CD4-positive, alpha-beta T cell (primary cell): ENCODE results near the gene RUNX1. TPM values are rescaled to one million over a fixed set of nuclear protein-coding genes. Genes with fewer than 3 reads are reported as not detected.
A peak's percentile ranks its signal among the peaks of the same experiment; 100 is the strongest.

Experiments used
- ATAC-seq: fragments of 200-7000 bp; cut with Tn5 transposase; one replicate; pipeline ENCODE4 v1.10.0; 2022; ENCODE audit warnings: mild to moderate bottlenecking; ENCODE audit not compliant: poor library complexity
- CTCF ChIA-PET: fragments of 350-600 bp; sonication (Branson Sonifier 250); formaldehyde crosslinking; loops from one replicate; lab custom pipeline; 2021; ENCODE audit warnings: antibody characterized with exemption, inconsistent platforms; lab: Charles Lee
- POLR2A ChIA-PET: fragments of 350-600 bp; sonication (Branson Sonifier 250); formaldehyde crosslinking; loops from one replicate; lab custom pipeline; 2021; ENCODE audit warnings: antibody characterized with exemption, inconsistent platforms; lab: Charles Lee
- DNase-seq, 14 experiments: peaks; one replicate each; pipeline ENCODE4 v3.0.0-alpha.2; 2013 to 2020; ENCODE audit warnings: mixed read lengths in 2 of 14
- H3K27ac ChIP-seq, 2 donors: one replicate each; pipeline versions ENCODE4 v1.5.1 to v1.7.0; 2013; ENCODE audit warnings: low read length in 2 of 2, low read depth in 1 of 2, mild to moderate bottlenecking in 1 of 2
- H3K27me3 ChIP-seq, 2 experiments: 1 replicate in 1 of 2; 2 replicates in 1 of 2; pipeline versions ENCODE4 v1.6.1 to v1.7.0; 2013; ENCODE audit warnings: low read length in 2 of 2, control low read depth in 1 of 2, mild to moderate bottlenecking in 1 of 2, moderate library complexity in 1 of 2; ENCODE audit not compliant: insufficient read depth in 2 of 2, control insufficient read depth in 1 of 2
- H3K36me3 ChIP-seq: one replicate; pipeline ENCODE4 v1.6.1; 2013; ENCODE audit warnings: low read length, control low read depth; ENCODE audit not compliant: insufficient read depth
- H3K4me1 ChIP-seq: one replicate; pipeline ENCODE4 v1.6.1; 2013; ENCODE audit warnings: low read length, control low read depth; ENCODE audit not compliant: insufficient read depth
- H3K4me3 ChIP-seq: one replicate; pipeline ENCODE4 v1.5.1; 2013; ENCODE audit warnings: mild to moderate bottlenecking, low read length, moderate library complexity
- H3K9me3 ChIP-seq, 2 experiments: 1 replicate in 1 of 2; 2 replicates in 1 of 2; pipeline versions ENCODE4 v1.6.1 to v1.7.0; 2013; ENCODE audit warnings: low read length in 2 of 2, mild to moderate bottlenecking in 2 of 2, control low read depth in 1 of 2, moderate library complexity in 1 of 2; ENCODE audit not compliant: control insufficient read depth in 1 of 2, insufficient read depth in 1 of 2
- H3K27ac Mint-ChIP-seq: one replicate; pipeline ENCODE4 v1.8.0; 2020; ENCODE audit warnings: mixed read lengths
- H3K27me3 Mint-ChIP-seq: one replicate; pipeline ENCODE4 v1.8.0; 2021; ENCODE audit warnings: mixed read lengths
- H3K36me3 Mint-ChIP-seq: one replicate; pipeline ENCODE4 v1.8.0; 2021; ENCODE audit warnings: low read depth, mixed read lengths
- H3K4me1 Mint-ChIP-seq: one replicate; pipeline ENCODE4 v1.8.0; 2021; ENCODE audit warnings: low read depth, mixed read lengths
- H3K4me3 Mint-ChIP-seq: one replicate; pipeline ENCODE4 v1.8.0; 2020; ENCODE audit warnings: mild to moderate bottlenecking, mixed read lengths
- H3K9me3 Mint-ChIP-seq: one replicate; pipeline ENCODE4 v1.8.0; 2020; ENCODE audit warnings: mixed read lengths
- intact Hi-C, 2 experiments: fragments of 100-400 bp; cut with DNase I in 1 of 2; cut with micrococcal nuclease in 1 of 2; formaldehyde crosslinking; loops; one replicate each; pipeline versions ENCODE4 v1.15.1 to v1.9.0; 2023 to 2025; cut with DNase I, micrococcal nuclease
- total RNA-seq, 174 experiments: library from RNA in 2 of 174; stranded (reverse) in 2 of 174; gene quantifications; one replicate each; pipeline ENCODE4 v1.2.3 and lab custom pipeline; 2021 to 2026
- TF ChIP-seq, protein P1 (sequence below): fragments of 200-600 bp; IDR thresholded peaks from one replicate; pipeline ENCODE4 v1.8.0; 2022; ENCODE audit warnings: antibody characterized with exemption, mild to moderate bottlenecking

RUNX1 gene
- total RNA-seq, 2 experiments from 2014 or later = 71.7 to 74.3 TPM

DNA sequence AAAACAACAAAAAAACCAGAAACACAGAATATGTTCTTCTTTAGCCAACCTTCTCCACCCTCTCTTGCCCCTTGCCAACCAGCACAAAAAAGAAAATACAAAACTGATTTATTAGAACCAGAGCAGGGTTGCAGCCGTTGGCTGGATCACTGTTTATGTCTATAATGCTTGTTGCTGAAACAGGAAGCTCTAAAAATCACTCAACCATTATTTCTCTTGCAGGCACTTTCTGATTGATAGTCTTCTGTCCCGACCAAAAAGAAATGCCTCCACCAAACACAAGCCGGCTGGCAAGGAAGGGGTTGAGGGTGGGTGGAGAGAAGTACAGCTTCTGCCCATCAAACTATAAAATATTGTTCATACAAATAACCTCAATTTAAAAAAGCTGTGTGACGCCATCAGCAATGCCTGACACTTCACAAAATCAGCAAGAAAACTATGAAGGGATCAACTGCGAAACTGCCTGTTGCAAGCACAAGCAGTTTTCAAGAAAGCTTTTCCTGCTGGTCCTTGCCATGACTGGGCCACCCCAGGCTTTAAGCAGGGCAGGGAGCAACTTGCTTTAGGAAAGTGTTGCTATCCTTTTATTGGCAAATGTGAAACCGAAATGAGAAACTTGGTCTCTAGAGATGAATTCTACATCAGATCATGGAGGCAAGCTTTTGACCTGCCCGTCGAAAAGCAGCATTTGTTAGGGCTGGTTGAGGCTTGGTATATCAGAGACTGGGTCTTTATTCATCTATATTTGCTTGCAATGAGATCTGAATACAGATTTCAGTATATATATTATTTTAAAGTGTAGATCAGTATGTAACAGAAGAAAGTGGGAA is 174.2 kb downstream of the RUNX1 start:
- H3K36me3 ChIP-seq = peaks cover 81% of the 10 kb centered on the region
- no peak overlapping the region for H3K4me3 ChIP-seq

DNA sequence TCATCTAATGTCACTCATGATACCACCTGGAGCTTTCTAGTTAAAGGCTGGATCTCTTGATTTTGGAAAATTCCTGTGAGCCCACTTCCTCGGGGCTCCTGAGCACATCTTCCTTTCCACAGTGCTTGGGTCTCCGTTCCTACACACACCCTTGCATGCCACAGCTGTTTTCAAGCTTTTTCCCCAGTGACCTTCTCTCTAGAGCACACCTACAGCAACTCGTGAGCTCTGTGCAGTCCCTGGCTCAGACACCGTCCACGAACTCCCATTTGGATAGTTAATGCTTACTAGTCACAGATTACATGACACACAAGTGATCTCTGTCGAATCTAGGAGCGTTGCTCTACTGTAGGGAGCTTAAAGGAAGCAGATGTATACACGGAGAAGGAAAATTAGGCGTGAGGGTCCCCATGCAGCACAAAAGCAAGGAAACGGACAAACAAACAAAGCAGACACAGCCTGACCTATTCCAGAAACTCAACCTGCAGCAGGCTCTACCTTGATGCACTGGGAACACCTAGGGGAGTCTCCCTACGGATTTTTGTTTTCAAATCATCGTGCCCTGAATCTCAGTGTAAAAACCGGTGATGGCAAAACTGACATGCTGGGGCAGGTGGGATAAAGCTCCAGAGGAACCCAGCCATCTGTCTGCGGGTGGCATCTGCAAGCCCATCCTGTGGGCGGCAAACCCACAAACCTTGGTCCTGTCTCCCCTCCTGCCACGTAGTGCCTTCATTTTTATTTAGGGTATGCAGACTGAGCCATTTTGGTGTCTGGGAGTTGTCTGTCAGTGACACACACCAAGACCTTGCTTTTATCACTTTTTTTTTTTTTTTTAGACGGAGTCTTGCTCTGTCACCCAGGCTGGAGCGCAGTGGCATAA is 177.8 kb downstream of the RUNX1 start:
- DNase-seq (no peak), ATAC-seq (no peak)
- H3K4me1 Mint-ChIP-seq = peaks cover 54% of the 10 kb centered on the region
- H3K9me3 Mint-ChIP-seq = no peaks in the 10 kb centered on the region
- peak overlapping the region; percentile 32 for H3K27ac Mint-ChIP-seq
- POLR2A ChIA-PET = interaction anchor here (1.2 kb wide), 1 partner anchor 48 kb away, joined by 3 read pairs; no protein-coding TSS in a partner anchor
- TF ChIP-seq, protein P1, sequence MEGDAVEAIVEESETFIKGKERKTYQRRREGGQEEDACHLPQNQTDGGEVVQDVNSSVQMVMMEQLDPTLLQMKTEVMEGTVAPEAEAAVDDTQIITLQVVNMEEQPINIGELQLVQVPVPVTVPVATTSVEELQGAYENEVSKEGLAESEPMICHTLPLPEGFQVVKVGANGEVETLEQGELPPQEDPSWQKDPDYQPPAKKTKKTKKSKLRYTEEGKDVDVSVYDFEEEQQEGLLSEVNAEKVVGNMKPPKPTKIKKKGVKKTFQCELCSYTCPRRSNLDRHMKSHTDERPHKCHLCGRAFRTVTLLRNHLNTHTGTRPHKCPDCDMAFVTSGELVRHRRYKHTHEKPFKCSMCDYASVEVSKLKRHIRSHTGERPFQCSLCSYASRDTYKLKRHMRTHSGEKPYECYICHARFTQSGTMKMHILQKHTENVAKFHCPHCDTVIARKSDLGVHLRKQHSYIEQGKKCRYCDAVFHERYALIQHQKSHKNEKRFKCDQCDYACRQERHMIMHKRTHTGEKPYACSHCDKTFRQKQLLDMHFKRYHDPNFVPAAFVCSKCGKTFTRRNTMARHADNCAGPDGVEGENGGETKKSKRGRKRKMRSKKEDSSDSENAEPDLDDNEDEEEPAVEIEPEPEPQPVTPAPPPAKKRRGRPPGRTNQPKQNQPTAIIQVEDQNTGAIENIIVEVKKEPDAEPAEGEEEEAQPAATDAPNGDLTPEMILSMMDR = no peak
- peaks cover 77% of the 10 kb centered on the region for H3K36me3 ChIP-seq
- no peaks in the 10 kb centered on the region for H3K27me3 ChIP-seq
- no peak overlapping the region for H3K27ac ChIP-seq
- no peaks in the 10 kb centered on the region for H3K9me3 ChIP-seq
- peaks cover 83% of the 10 kb centered on the region for H3K36me3 Mint-ChIP-seq
- intact Hi-C loops = no loop called here
- H3K4me3 ChIP-seq = no peak overlapping the region
- CTCF ChIA-PET = no interaction called here
- H3K27me3 Mint-ChIP-seq = no peaks in the 10 kb centered on the region
- peaks cover 14% of the 10 kb centered on the region for H3K4me1 ChIP-seq
- no peak overlapping the region for H3K4me3 Mint-ChIP-seq

More for the DNA sequence above, 174.2 kb downstream of the RUNX1 start:
- H3K4me3 Mint-ChIP-seq = no peak overlapping the region
- H3K27me3 Mint-ChIP-seq = no peaks in the 10 kb centered on the region
- ATAC-seq = no peak
- no peaks in the 10 kb centered on the region for H3K9me3 ChIP-seq
- ChIA-PET POLR2A (interaction anchor here (0.8 to 1.5 kb wide), 2 partner anchors 9 to 13 kb away, joined by 3 to 5 read pairs; no protein-coding TSS in a partner anchor), CTCF (no interaction called here)
- H3K4me1 Mint-ChIP-seq = peaks cover 30% of the 10 kb centered on the region
- peak overlapping the region; percentile 19 for H3K27ac Mint-ChIP-seq
- DNase-seq = no peak
- no peaks in the 10 kb centered on the region for H3K27me3 ChIP-seq
- intact Hi-C loops = no loop called here
- no peaks in the 10 kb centered on the region for H3K9me3 Mint-ChIP-seq
- H3K4me1 ChIP-seq = peaks cover 5% of the 10 kb centered on the region
- H3K36me3 Mint-ChIP-seq = peaks cover 82% of the 10 kb centered on the region
- H3K27ac ChIP-seq = no peak overlapping the region
- TF ChIP-seq, protein P1 = no peak

DNA sequence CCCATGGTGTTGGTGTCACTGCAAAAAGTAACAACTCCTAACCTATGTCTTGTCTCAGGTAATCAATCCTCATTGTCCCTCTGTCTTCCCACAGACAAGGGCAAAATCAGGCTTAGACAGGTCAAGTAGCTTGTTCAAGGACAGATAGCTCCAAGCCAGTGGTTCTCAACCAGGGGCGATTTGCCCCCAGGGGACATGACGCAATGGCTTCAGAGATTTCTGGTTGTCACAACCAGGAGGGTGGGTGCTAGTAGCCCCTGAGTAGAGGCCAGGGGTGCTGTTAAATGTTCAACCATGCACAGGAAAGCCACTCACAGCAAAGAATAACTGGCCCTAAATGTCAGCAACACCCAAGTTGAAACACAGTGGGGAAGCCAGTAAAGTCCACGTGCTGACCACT is 178.9 kb downstream of the RUNX1 start:
- H3K36me3 ChIP-seq = peaks cover 74% of the 10 kb centered on the region
- ATAC-seq (no peak), DNase-seq (no peak)
- ChIA-PET POLR2A (interaction anchor here (1.2 kb wide), 1 partner anchor 47 kb away, joined by 3 read pairs; no protein-coding TSS in a partner anchor), CTCF (no interaction called here)
- H3K9me3 ChIP-seq = no peaks in the 10 kb centered on the region
- no peaks in the 10 kb centered on the region for H3K27me3 ChIP-seq
- H3K9me3 Mint-ChIP-seq = no peaks in the 10 kb centered on the region
- no peak overlapping the region for H3K4me3 ChIP-seq
- H3K36me3 Mint-ChIP-seq = peaks cover 83% of the 10 kb centered on the region
- H3K27ac Mint-ChIP-seq = no peak overlapping the region
- no peaks in the 10 kb centered on the region for H3K27me3 Mint-ChIP-seq
- peaks cover 58% of the 10 kb centered on the region for H3K4me1 Mint-ChIP-seq
- H3K4me1 ChIP-seq = peaks cover 24% of the 10 kb centered on the region
- no peak overlapping the region for H3K27ac ChIP-seq
- H3K4me3 Mint-ChIP-seq = no peak overlapping the region
- TF ChIP-seq, protein P1 = no peak
- intact Hi-C loops = no loop called here
